GM12878 (cell line): ENCODE measurements around the gene PUS7L. TPM values are rescaled to one million over a fixed set of nuclear protein-coding genes. Genes with fewer than 3 reads are reported as not detected.

Source experiments
- ATAC-seq: fragments of 200-7000 bp; cut with Tn5 transposase; 3 replicates; pipeline ENCODE4 v1.9.1; 2020; ENCODE audit warnings: mild to moderate bottlenecking, moderate library complexity
- BruUV-seq: library from RNA; stranded (reverse); fragments of 400-500 nt; replicated peaks from 2 replicates; lab custom pipeline; 2021; lab: Mats Ljungman, UMichigan
- CTCF ChIA-PET: fragments of 300-600 bp; sonication (Branson Sonifier 250); formaldehyde crosslinking; extraction: SDS; loops from one replicate; lab custom pipeline; 2021; ENCODE audit warnings: inconsistent platforms; lab: Yijun Ruan, JAX
- POLR2A ChIA-PET: fragments of 350-600 bp; formaldehyde crosslinking; extraction: SDS; loops from one replicate; lab custom pipeline; 2021; ENCODE audit warnings: inconsistent platforms; lab: Charles Lee
- RAD21 ChIA-PET: fragments of 300-600 bp; sonication (Branson Sonifier 250); formaldehyde crosslinking; loops from one replicate; lab custom pipeline; 2023; ENCODE audit warnings: antibody characterized with exemption; ENCODE audit not compliant: unreplicated experiment; lab: Charles Lee
- SMC1A ChIA-PET: fragments of 300-600 bp; sonication (Branson Sonifier 250); formaldehyde crosslinking; loops from one replicate; lab custom pipeline; 2023; ENCODE audit not compliant: unreplicated experiment, uncharacterized antibody; lab: Charles Lee
- DNase-seq: peaks from one replicate; pipeline ENCODE4 v3.0.0-alpha.2; 2011; ENCODE audit warnings: low read depth, low spot score
- FAIRE-seq: peaks from 3 replicates; lab custom pipeline; 2011; peaks lifted over from hg19 to GRCh38; lab: Jason Lieb, UNC
- H2AFZ ChIP-seq: 2 replicates; pipeline ENCODE4 v1.6.0; 2011; ENCODE audit warnings: low read depth, low read length, control low read depth; ENCODE audit not compliant: control insufficient read depth
- H3K27ac ChIP-seq: 2 replicates; pipeline ENCODE4 v1.5.1; 2011; ENCODE audit warnings: control low read depth; ENCODE audit not compliant: control insufficient read depth, insufficient read depth
- H3K27me3 ChIP-seq, 2 experiments: replicated peaks in 1 of 2; 2 replicates each; pipeline versions ENCODE4 v1.6.0 to v1.6.1; 2011; ENCODE audit warnings: low read length in 1 of 2; ENCODE audit not compliant: control insufficient read depth in 2 of 2, insufficient read depth in 2 of 2
- H3K36me3 ChIP-seq, 2 experiments: 2 replicates each; pipeline ENCODE4 v1.5.1; 2011; ENCODE audit warnings: low read length in 1 of 2; ENCODE audit not compliant: control insufficient read depth in 2 of 2, insufficient read depth in 2 of 2
- H3K4me1 ChIP-seq: 2 replicates; pipeline ENCODE4 v1.6.1; 2011; ENCODE audit warnings: mild to moderate bottlenecking, low read length, moderate library complexity, mixed read lengths; ENCODE audit not compliant: control insufficient read depth, insufficient read depth
- H3K4me2 ChIP-seq: 2 replicates; pipeline ENCODE4 v1.6.0; 2011; ENCODE audit warnings: control low read depth; ENCODE audit not compliant: control insufficient read depth, insufficient read depth
- H3K4me3 ChIP-seq: fragments of 200-600 bp; sonication (generic); 2 replicates; pipeline ENCODE4 v1.5.1; 2016
- H3K79me2 ChIP-seq: 2 replicates; pipeline ENCODE4 v1.6.0; 2011; ENCODE audit warnings: low read length; ENCODE audit not compliant: control insufficient read depth, insufficient read depth
- H3K9ac ChIP-seq: 2 replicates; pipeline ENCODE4 v1.8.0; 2011; ENCODE audit warnings: low read length, control low read depth, mixed read lengths; ENCODE audit not compliant: control insufficient read depth, insufficient read depth
- H3K9me3 ChIP-seq: replicated peaks from 3 replicates; pipeline ENCODE4 v1.5.1; 2011; ENCODE audit warnings: mild to moderate bottlenecking, low read length; ENCODE audit not compliant: control insufficient read depth, insufficient read depth
- H4K20me1 ChIP-seq: 2 replicates; pipeline ENCODE4 v1.6.0; 2011; ENCODE audit not compliant: control insufficient read depth, insufficient read depth
- CEBPB ChIP-seq, 2 experiments: fragments of 150-350 bp in 1 of 2; IDR thresholded peaks; 2 replicates each; pipeline ENCODE4 v1.6.1; 2012 to 2014; ENCODE audit warnings: low read depth in 2 of 2, low read length in 2 of 2, borderline replicate concordance in 1 of 2, inconsistent platforms in 1 of 2
- E2F4 ChIP-seq: IDR thresholded peaks from 2 replicates; pipeline ENCODE4 v1.6.1; 2012; ENCODE audit warnings: low read depth, low read length, improper control_type of control experiment
- GABPA ChIP-seq: IDR thresholded peaks from 2 replicates; pipeline ENCODE4 v1.6.1; 2014; ENCODE audit warnings: antibody characterized with exemption, low read depth, mild to moderate bottlenecking, inconsistent platforms
- HDAC2 ChIP-seq: fragments of 200-600 bp; sonication (generic); IDR thresholded peaks from 2 replicates; pipeline ENCODE4 v1.6.1; 2017
- IRF3 ChIP-seq: fragments of 450-650 bp; IDR thresholded peaks from 2 replicates; pipeline ENCODE4 v1.6.1; 2014; ENCODE audit warnings: mild to moderate bottlenecking
- IRF4 ChIP-seq: IDR thresholded peaks from 2 replicates; pipeline ENCODE4 v1.6.1; 2011; ENCODE audit warnings: low read depth, low read length
- KAT2A ChIP-seq: conservative IDR thresholded peaks from 2 replicates; pipeline ENCODE4 v1.6.1; 2011; ENCODE audit warnings: low read depth, low read length; ENCODE audit not compliant: control insufficient read depth
- LARP7 ChIP-seq: fragments of 450-650 bp; IDR thresholded peaks from 2 replicates; pipeline ENCODE4 v1.6.1; 2017; ENCODE audit warnings: mild to moderate bottlenecking
- NR2C1 ChIP-seq: fragments of 450-650 bp; IDR thresholded peaks from 2 replicates; pipeline ENCODE4 v1.6.1; 2017; ENCODE audit warnings: antibody characterized with exemption, mild to moderate bottlenecking, moderate library complexity
- POLR2AphosphoS2 ChIP-seq: IDR thresholded peaks from 2 replicates; pipeline ENCODE4 v1.6.1; 2011; ENCODE audit warnings: low read depth, mild to moderate bottlenecking, low read length, improper control_type of control experiment, moderate library complexity
- RB1 ChIP-seq: fragments of 450-650 bp; formaldehyde crosslinking; IDR thresholded peaks from 2 replicates; pipeline ENCODE4 v1.6.1; 2017; ENCODE audit warnings: mild to moderate bottlenecking, borderline replicate concordance
- USF2 ChIP-seq: IDR thresholded peaks from 2 replicates; pipeline ENCODE4 v1.6.1; 2011; ENCODE audit warnings: low read depth, low read length, improper control_type of control experiment, borderline replicate concordance
- WRNIP1 ChIP-seq: IDR thresholded peaks from 2 replicates; pipeline ENCODE4 v1.6.1; 2011; ENCODE audit warnings: low read depth, low read length, improper control_type of control experiment, borderline replicate concordance
- ZBED1 ChIP-seq: IDR thresholded peaks from 2 replicates; pipeline ENCODE4 v1.6.1; 2016; ENCODE audit warnings: borderline replicate concordance
- ZNF274 ChIP-seq: IDR thresholded peaks from one replicate; pipeline ENCODE4 v1.8.0; 2011; ENCODE audit not compliant: insufficient read length, insufficient read depth
- ZZZ3 ChIP-seq: IDR thresholded peaks from 2 replicates; pipeline ENCODE4 v1.6.1; 2011; ENCODE audit warnings: low read depth; ENCODE audit not compliant: control insufficient read depth, insufficient read length
- whole genome bisulfite sequencing: methylation state at CpG from one replicate; pipeline ENCODE4 v1.1.6; 2016; ENCODE audit warnings: low lambda C conversion rate; ENCODE audit not compliant: insufficient replicate concordance, insufficient coverage; ENCODE audit errors: missing lambda C conversion rate; 5-methylcytosine and 5-hydroxymethylcytosine counted together
- in situ Hi-C: fragments of 300-500 bp; cut with MboI; formaldehyde crosslinking; loops from 9 replicates; pipeline ENCODE4 v1.14.3; 2018; ENCODE audit warnings: mixed read lengths
- intact Hi-C: fragments of 100-400 bp; cut with micrococcal nuclease; formaldehyde crosslinking; loops from one replicate; pipeline ENCODE4 v1.14.2; 2022; ENCODE audit not compliant: unreplicated experiment
- polyA plus RNA-seq, 11 experiments: library from polyadenylated mRNA; depleted of rRNA in 4 of 11; unstranded in 6 of 11; stranded (reverse) in 5 of 11; fragments of >200 nt; fragmentation: Nextera tagmentation in 4 of 11; fragmentation: Illumina TruSeq in 1 of 11; extraction: Ambion mirVana in 4 of 11; extraction: Trizol in 1 of 11; gene quantifications; 1 replicate in 1 of 11; 2 replicates in 10 of 11; pipeline versions ENCODE4 v1.2.1 to v1.2.3, GENCODE V29; 2011 to 2016; ENCODE audit warnings: inconsistent platforms in 2 of 11, missing spikeins in 2 of 11, low read depth in 1 of 11
- total RNA-seq, 4 experiments: library from RNA; depleted of rRNA in 3 of 4; stranded (reverse); fragments of >200 nt in 3 of 4; fragmentation: Illumina TruSeq in 1 of 4; extraction: Trizol in 1 of 4; gene quantifications; 2 replicates each; pipeline versions ENCODE4 v1.2.1 to v1.2.3, GENCODE V29; 2013 to 2021

Gene PUS7L
- total and polyA plus RNA-seq, 10 of the 15 experiments (the other 5 are each of a cell fraction or from before 2014, with no cell fraction given) = 7.2 to 42.1 (median 19.6) TPM

- RAD21 ChIA-PET = no interaction called here
- TF ChIP-seq LARP7 (no peak), CEBPB (IDR thresholded peaks at IDR 0.05; ENCODE audit: borderline replicate concordance in 1 of 2, low read depth in 2 of 2, low read length in 2 of 2) (no peak), WRNIP1 (no peak), IRF4 (no peak), GABPA (no peak), USF2 (no peak)
- Histone ChIP-seq H4K20me1 (no peaks in the 10 kb centered on the region), H3K4me2 (no peak overlapping the region), H2AFZ (no peak overlapping the region), H3K4me1 (no peaks in the 10 kb centered on the region), H3K4me3 (no peak overlapping the region), H3K36me3 (no peaks in the 10 kb centered on the region; a peak in 2 of 4 replicates), H3K79me2 (no peaks in the 10 kb centered on the region), H3K9me3 (no peaks in the 10 kb centered on the region), H3K9ac (no peak overlapping the region), H3K27ac (no peak overlapping the region), H3K27me3 (no peaks in the 10 kb centered on the region)
- SMC1A ChIA-PET = interaction anchor here (1.0 kb wide), 1 partner anchor 152 kb away, joined by 4 read pairs; no protein-coding TSS in a partner anchor
- WGBS = 88% methylated on average over 4 of the region's 4 CpGs
- intact Hi-C loops (no loop called here), in situ Hi-C loops (no loop called here)
- no TSS peak for BruUV-seq
- DNase-seq = no peak
- CTCF ChIA-PET = interaction anchor here (1.3 to 2.7 kb wide), 3 partner anchors 146 to 286 kb away, joined by 3 to 9 read pairs (median 4); no protein-coding TSS in a partner anchor
- no peak for FAIRE-seq
- POLR2A ChIA-PET = no interaction called here
- ATAC-seq = no peak
Observed at GRCh38 chr12:43730283-43730682, 28.3 kb downstream of the PUS7L start.

- Histone ChIP-seq H3K4me2 (no peak overlapping the region), H3K27me3 (no peaks in the 10 kb centered on the region), H3K9ac (no peak overlapping the region), H3K27ac (no peak overlapping the region), H3K4me3 (no peak overlapping the region), H3K79me2 (no peaks in the 10 kb centered on the region), H3K36me3 (no peaks in the 10 kb centered on the region; a peak in 2 of 4 replicates), H4K20me1 (no peaks in the 10 kb centered on the region), H2AFZ (no peak overlapping the region), H3K4me1 (no peaks in the 10 kb centered on the region), H3K9me3 (no peaks in the 10 kb centered on the region)
- ATAC-seq (no peak), FAIRE-seq (no peak), DNase-seq (no peak)
- ChIA-PET POLR2A (no interaction called here), RAD21 (no interaction called here), CTCF (interaction anchor here (0.7 to 2.7 kb wide), 2 partner anchors 154 to 846 kb away, joined by 3 to 9 read pairs; no protein-coding TSS in a partner anchor), SMC1A (no interaction called here)
- BruUV-seq = no TSS peak
- WGBS = 96% methylated on average over 1 of the region's 1 CpG
- intact Hi-C loops (loop anchor here (5.0 to 10.0 kb wide), 2 partner anchors 224 to 281 kb away; no protein-coding TSS in a partner anchor), in situ Hi-C loops (no loop called here)
- TF ChIP-seq RB1 = no peak
- no peak for TF ChIP-seq E2F4
- TF ChIP-seq HDAC2 = no peak
- TF ChIP-seq ZBED1 = no peak
- TF ChIP-seq IRF3 = no peak
- TF ChIP-seq POLR2AphosphoS2 = no peak
- TF ChIP-seq KAT2A = no peak
- no peak for TF ChIP-seq ZNF274
- no peak for TF ChIP-seq ZZZ3
- TF ChIP-seq NR2C1 = no peak
Observed at GRCh38 chr12:43728698-43729097, 29.9 kb downstream of the PUS7L start.
